DOHH2 (cell line): ENCODE data around the gene HSH2D.

Source experiments
- H3F3A ChIP-seq: fragments of 200-600 bp; sonication (generic), shearing (Covaris generic); 2 replicates; pipeline ENCODE4 v1.6.0; 2016; ENCODE audit warnings: antibody characterized with exemption, mild to moderate bottlenecking; ENCODE audit not compliant: control insufficient read depth, insufficient read depth
- H3K27ac ChIP-seq: fragments of 200-600 bp; sonication (generic); 2 replicates; pipeline ENCODE4 v1.5.1; 2014; ENCODE audit warnings: low read depth, mild to moderate bottlenecking, low read length, moderate library complexity
- H3K27me3 ChIP-seq: fragments of 200-600 bp; sonication (generic); 2 replicates; pipeline ENCODE4 v1.6.1; 2014; ENCODE audit warnings: mild to moderate bottlenecking, low read length, mixed read lengths; ENCODE audit not compliant: control insufficient read depth
- H3K36me3 ChIP-seq: fragments of 200-600 bp; sonication (generic); 2 replicates; pipeline ENCODE4 v1.6.1; 2014; ENCODE audit warnings: mild to moderate bottlenecking, low read length, moderate library complexity, mixed read lengths; ENCODE audit not compliant: control insufficient read depth
- H3K4me1 ChIP-seq: fragments of 200-600 bp; sonication (generic); 2 replicates; pipeline ENCODE4 v1.6.1; 2014; ENCODE audit warnings: mild to moderate bottlenecking, low read length, mixed read lengths; ENCODE audit not compliant: control insufficient read depth
- H3K4me2 ChIP-seq: fragments of 200-600 bp; sonication (generic); 2 replicates; pipeline ENCODE4 v1.6.0; 2014; ENCODE audit warnings: mild to moderate bottlenecking, low read length, moderate library complexity
- H3K4me3 ChIP-seq: fragments of 200-600 bp; sonication (generic); 2 replicates; pipeline ENCODE4 v1.5.1; 2014; ENCODE audit warnings: mild to moderate bottlenecking, low read length, mixed read lengths
- H3K79me2 ChIP-seq: fragments of 200-600 bp; sonication (generic); 2 replicates; pipeline ENCODE4 v1.6.1; 2014; ENCODE audit warnings: mild to moderate bottlenecking, low read length, mixed read lengths; ENCODE audit not compliant: control insufficient read depth
- H3K9me2 ChIP-seq: fragments of 200-600 bp; sonication (generic); replicated peaks from 2 replicates; pipeline ENCODE4 v1.6.1; 2014; ENCODE audit warnings: mild to moderate bottlenecking, low read length, mixed read lengths; ENCODE audit not compliant: control insufficient read depth
- H3K9me3 ChIP-seq: fragments of 200-600 bp; sonication (generic); 2 replicates; pipeline ENCODE4 v1.6.1; 2014; ENCODE audit warnings: antibody characterized with exemption, low read length, mixed read lengths; ENCODE audit not compliant: control insufficient read depth, insufficient read depth
- H4K20me1 ChIP-seq: fragments of 200-600 bp; sonication (generic); 2 replicates; pipeline ENCODE4 v1.6.0; 2014; ENCODE audit warnings: low read depth, mild to moderate bottlenecking, antibody characterized with exemption, low read length, moderate library complexity; ENCODE audit not compliant: control insufficient read depth, insufficient read depth
- CTCF ChIP-seq: fragments of 200-600 bp; sonication (generic); IDR thresholded peaks from one replicate; pipeline ENCODE4 v1.5.1; 2014; ENCODE audit warnings: antibody characterized with exemption, mild to moderate bottlenecking, low read depth, low read length; ENCODE audit not compliant: poor library complexity, severe bottlenecking
- EZH2phosphoT487 ChIP-seq: fragments of 200-600 bp; sonication (generic); IDR thresholded peaks from 2 replicates; pipeline ENCODE4 v1.6.1; 2017; ENCODE audit warnings: borderline replicate concordance, mild to moderate bottlenecking, antibody characterized with exemption, low read length, moderate library complexity, mixed read lengths

HSH2D gene

GRCh38 chr19:16100524-16100923 lies 43.0 kb upstream of the HSH2D start:
- no peak for TF ChIP-seq EZH2phosphoT487
- TF ChIP-seq CTCF: no peak
- H3K36me3 ChIP-seq: peaks cover 63% of the 10 kb centered on the region
- H3K4me2 ChIP-seq: no peak overlapping the region

GRCh38 chr19:16104722-16105121 lies 38.8 kb upstream of the HSH2D start:
- no peaks in the 10 kb centered on the region for H4K20me1 ChIP-seq
- H3K27ac ChIP-seq: peak overlapping the region; percentile 35
- TF ChIP-seq EZH2phosphoT487: no peak
- TF ChIP-seq CTCF: no peak
- no peaks in the 10 kb centered on the region for H3K9me2 ChIP-seq
- H3K4me1 ChIP-seq: peaks cover 30% of the 10 kb centered on the region
- H3K27me3 ChIP-seq: no peaks in the 10 kb centered on the region
- peaks cover 16% of the 10 kb centered on the region for H3F3A ChIP-seq
- no peaks in the 10 kb centered on the region for H3K9me3 ChIP-seq
- H3K4me3 ChIP-seq: no peak overlapping the region
- H3K79me2 ChIP-seq: no peaks in the 10 kb centered on the region
- peak overlapping the region; percentile 45 for H3K4me2 ChIP-seq
- peaks cover 36% of the 10 kb centered on the region for H3K36me3 ChIP-seq

More at GRCh38 chr19:16100524-16100923, 43.0 kb upstream of the HSH2D start:
- Histone ChIP-seq H3F3A (peaks cover 11% of the 10 kb centered on the region), H3K27ac (no peak overlapping the region), H3K9me2 (no peaks in the 10 kb centered on the region), H3K79me2 (no peaks in the 10 kb centered on the region), H3K4me1 (peaks cover 20% of the 10 kb centered on the region), H3K27me3 (no peaks in the 10 kb centered on the region), H3K9me3 (no peaks in the 10 kb centered on the region), H4K20me1 (no peaks in the 10 kb centered on the region), H3K4me3 (no peak overlapping the region)

- Histone ChIP-seq H4K20me1 (no peaks in the 10 kb centered on the region), H3K9me2 (no peaks in the 10 kb centered on the region), H3K27ac (no peak overlapping the region), H3F3A (peaks cover 16% of the 10 kb centered on the region), H3K36me3 (peaks cover 25% of the 10 kb centered on the region), H3K9me3 (no peaks in the 10 kb centered on the region), H3K79me2 (no peaks in the 10 kb centered on the region), H3K27me3 (no peaks in the 10 kb centered on the region), H3K4me3 (no peak overlapping the region), H3K4me1 (peaks cover 36% of the 10 kb centered on the region), H3K4me2 (peak overlapping the region; percentile 40)
- TF ChIP-seq CTCF: no peak
- no peak for TF ChIP-seq EZH2phosphoT487
Observed at GRCh38 chr19:16106121-16106520, 37.4 kb upstream of the HSH2D start.
